Activated effector memory CD4-positive, alpha-beta T cell treated with Interleukin-2 at 50 U/mL for 16 hours (primary cell): ENCODE results near the gene PRR9.
"Not testable (repeated sequence)": the region's sequence is repeated elsewhere in the genome, so short reads cannot be mapped to it uniquely, and the experiment has no call there.

ENCODE experiments used
- DNase-seq: peaks from one replicate; pipeline ENCODE4 v3.0.0-alpha.2; 2020

PRR9 gene, protein sequence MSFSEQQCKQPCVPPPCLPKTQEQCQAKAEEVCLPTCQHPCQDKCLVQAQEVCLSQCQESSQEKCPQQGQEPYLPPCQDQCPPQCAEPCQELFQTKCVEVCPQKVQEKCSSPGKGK

GRCh38 chr1:153217212-153217611 is at the start of gene PRR9:
Gene PRR9 (plus strand): TSS chr1:153217584. CDS start chr1:153218145, 561 bp downstream.
- no peak for DNase-seq

DNA sequence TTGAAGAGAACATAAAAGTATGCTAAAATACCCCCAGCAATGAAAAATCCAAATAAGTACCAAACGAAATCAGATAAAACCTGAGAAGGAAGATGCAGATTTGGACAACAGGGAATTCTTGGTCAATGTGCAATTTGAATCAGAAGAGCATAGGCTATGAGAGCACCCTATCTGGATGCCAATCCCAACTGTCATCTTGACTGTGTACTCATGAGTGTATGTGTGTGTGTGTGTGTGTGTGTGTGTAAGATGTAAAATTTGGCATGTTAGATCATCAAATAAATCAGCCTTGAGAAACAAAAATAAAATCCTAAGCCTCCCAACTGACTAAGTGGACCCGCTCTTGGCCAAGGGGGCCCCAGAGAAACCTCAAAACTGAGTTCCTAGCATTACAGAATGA is 48.7 kb upstream of the PRR9 start:
- no peak for DNase-seq

DNA sequence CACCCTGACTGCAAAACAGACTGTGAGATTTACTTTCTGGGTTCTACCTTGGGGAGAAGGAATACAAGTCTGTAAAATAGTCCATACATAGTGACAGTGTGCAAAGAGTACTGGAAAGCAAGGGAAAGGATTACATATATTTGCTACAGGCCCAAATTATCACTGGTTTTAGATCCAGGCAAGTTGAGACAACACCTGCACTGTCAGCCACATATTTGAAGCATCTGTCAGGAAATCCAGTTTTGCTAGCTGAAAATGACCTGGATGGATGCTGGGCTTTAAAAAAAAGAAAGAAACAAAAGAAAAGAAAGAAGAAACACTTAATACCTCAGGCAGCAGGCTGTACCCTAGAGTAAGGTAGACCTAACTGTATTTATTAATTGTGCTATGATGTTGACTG is 42.8 kb upstream of the PRR9 start:
- DNase-seq = no peak

GRCh38 chr1:153178922-153179321 is 38.5 kb upstream of the PRR9 start:
- no peak for DNase-seq

GRCh38 chr1:153180556-153180955 is 36.8 kb upstream of the PRR9 start:
- DNase-seq = no peak

- not testable (repeated sequence) for DNase-seq
These were observed 29.1 kb upstream of the PRR9 start for GRCh38 chr1:153188301-153188700.

GRCh38 chr1:153190373-153190772 is 27.0 kb upstream of the PRR9 start:
- DNase-seq = no peak

DNA sequence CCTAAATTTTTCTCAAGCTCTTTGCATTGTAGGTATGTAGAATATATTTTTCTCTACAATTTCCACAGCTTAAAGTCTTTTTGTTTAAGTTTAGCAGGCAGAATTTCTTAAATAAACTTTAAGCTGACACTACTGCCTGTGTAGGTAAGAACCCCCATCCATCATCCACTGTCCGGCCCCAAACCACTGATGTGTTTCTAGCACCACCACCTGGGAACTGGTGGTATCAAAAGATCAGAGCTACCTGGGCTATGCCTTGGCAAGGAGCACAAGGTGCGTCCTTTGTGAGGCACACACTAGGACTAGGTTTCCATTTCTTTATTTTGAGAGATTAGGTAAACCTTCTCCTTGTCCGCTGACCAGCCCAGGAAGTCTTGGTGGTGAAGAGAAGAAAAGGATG is 24.7 kb upstream of the PRR9 start:
- no peak for DNase-seq

- no peak for DNase-seq
These were observed 22.9 kb upstream of the PRR9 start for GRCh38 chr1:153194331-153195050.

DNA sequence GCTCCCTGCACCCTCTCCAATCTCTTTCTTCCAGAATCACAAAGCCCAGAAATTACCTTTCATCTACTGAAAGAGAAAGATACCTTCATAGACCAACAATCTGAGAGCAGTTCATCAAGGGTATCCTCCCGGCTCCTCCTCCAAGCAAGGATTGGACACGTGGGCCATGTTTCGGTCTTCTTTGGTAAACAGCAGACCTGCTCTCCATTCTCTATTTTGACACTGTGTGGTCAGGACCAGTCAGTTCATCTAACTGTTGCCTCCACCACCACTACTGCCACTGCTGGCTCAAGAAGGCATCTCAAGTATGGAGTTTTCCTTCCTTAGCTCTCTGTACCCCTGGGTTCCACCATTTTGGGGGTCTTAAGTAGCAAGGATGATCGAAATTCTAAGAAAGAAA is 22.2 kb upstream of the PRR9 start:
- no peak for DNase-seq

DNA sequence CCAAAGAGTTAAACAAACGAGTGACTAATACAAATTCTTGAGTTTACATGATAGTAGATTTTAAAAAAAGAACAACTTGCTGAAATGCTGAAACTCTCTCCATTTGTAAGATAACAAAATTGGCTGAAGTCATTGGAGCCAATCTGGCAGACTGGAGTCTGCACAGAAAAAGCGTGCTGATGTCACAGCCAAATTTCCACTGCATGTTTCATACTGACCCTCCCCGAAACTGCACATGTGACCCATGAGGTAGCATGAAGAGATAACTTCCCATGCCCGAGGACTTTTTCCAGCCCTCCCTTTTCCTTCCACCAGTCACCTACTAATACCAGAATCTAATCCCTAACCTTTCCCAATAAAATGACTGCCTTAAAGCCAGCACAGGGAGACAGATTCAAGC is 15.4 kb upstream of the PRR9 start:
- DNase-seq = no peak

DNA sequence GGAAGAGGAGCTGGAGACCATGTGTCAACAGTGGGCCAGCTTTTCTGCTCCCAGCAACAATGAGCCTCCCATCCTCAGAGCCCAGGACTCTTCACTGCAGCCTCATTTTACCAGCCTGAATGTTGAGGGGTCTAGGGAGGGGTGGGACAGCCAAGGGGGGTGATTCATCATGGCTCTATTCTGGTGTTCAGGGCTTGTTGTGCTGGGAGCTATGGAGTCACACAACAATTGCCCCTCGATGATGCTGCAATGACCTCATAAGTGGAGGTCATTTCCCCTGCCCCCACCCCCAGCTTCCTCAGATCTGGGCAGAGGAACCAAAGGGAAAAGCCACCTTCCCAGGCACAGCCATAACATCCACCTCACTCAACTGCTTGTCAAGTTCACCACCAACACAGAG is 14.3 kb upstream of the PRR9 start, which contains the start of gene LELP1:
LELP1 (plus strand) TSS at position 301 of the 400 bp plus-strand sequence. CDS start 1,278 bp downstream, outside the sequence.
- no peak for DNase-seq

GRCh38 chr1:153206631-153207030 is 10.8 kb upstream of the PRR9 start:
- DNase-seq = no peak

- DNase-seq = no peak
These were observed 7.2 kb upstream of the PRR9 start for GRCh38 chr1:153210206-153210605.

DNA sequence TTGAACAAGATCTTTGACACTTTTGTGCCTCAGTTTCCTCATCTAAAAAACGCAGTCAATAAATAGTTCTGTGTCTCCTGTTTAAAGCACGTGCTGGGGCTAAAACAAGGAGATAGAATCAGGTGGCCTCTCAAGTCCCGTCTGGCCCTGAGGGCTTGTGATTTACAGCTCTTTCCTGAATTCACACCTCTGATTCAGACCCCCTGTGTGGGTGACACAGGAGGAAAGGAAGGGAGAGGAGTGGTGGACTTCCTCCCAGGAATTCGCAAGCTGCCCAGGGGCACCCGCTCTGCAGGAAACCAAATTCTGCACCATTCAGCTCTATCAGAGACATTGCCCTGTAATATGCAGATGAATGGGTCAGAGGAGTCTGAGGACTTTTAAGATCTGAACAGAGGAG is 5.2 kb upstream of the PRR9 start:
- no peak for DNase-seq

GRCh38 chr1:153213519-153213918 is 3.9 kb upstream of the PRR9 start:
- no peak for DNase-seq

DNA sequence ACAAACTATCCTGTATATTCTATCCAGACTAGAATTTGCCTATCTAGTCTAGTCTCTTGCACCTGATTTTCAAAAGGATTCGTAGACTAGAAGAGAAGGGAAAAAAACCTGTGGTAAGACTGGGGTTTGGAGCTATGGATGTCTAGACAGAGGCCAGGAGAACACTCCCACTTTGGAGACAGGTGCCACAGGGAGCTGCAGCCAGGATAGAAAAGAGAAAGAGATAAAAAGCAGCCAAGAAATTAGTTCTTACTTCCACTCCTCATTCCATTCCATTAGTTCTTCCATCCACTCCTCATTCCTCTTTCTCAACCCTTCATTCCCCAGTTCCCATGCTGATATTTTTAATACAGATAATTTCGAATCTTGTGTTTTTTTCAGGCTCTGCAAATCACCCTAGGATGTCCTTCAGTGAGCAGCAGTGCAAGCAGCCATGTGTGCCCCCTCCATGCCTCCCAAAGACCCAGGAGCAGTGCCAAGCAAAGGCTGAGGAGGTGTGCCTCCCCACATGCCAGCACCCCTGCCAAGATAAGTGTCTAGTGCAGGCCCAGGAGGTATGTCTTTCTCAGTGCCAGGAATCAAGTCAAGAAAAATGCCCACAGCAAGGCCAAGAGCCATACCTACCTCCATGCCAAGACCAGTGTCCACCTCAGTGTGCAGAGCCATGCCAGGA is 496 bp downstream of the PRR9 start:
- DNase-seq = no peak

DNA sequence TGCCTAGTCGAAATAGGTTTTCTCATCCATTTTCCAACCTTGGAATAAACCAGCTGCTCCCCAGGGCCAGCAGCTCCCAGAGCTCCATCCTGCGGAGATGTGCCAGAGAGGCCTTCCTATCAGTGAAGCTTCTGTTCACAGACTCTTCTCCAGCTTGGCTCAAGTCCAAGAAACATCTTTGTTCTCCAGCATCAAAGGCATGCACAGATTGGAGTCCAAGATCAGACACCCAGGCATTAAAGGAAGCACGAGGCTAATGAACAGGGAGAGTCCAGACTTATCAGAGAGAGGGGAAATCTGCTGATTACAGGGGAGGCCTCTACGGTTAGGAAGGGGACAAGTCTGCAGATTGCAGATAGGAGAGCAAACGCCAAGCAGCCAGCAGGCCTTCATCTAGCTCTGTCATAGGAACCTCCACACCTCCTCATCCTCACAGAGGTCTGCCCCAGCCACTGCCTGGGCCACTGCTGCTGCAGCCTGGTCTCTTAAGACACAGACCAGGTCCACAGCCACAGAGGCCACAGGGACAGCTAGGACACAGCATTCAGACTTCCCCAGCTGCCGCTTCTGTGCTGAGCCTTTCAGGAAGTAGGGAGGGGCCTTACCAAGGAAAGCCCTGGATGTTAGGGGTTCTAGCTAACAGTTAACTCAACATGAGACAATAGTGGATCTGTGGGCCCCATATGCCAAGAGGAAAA is 3.4 kb downstream of the PRR9 start:
- DNase-seq = no peak

- peak; percentile 21 for DNase-seq
These were observed 5.9 kb downstream of the PRR9 start for GRCh38 chr1:153223040-153223891.

- no peak for DNase-seq
These were observed 10.4 kb downstream of the PRR9 start for GRCh38 chr1:153227810-153228209.

- DNase-seq = no peak
These were observed 11.1 kb downstream of the PRR9 start for GRCh38 chr1:153228491-153228890.

DNA sequence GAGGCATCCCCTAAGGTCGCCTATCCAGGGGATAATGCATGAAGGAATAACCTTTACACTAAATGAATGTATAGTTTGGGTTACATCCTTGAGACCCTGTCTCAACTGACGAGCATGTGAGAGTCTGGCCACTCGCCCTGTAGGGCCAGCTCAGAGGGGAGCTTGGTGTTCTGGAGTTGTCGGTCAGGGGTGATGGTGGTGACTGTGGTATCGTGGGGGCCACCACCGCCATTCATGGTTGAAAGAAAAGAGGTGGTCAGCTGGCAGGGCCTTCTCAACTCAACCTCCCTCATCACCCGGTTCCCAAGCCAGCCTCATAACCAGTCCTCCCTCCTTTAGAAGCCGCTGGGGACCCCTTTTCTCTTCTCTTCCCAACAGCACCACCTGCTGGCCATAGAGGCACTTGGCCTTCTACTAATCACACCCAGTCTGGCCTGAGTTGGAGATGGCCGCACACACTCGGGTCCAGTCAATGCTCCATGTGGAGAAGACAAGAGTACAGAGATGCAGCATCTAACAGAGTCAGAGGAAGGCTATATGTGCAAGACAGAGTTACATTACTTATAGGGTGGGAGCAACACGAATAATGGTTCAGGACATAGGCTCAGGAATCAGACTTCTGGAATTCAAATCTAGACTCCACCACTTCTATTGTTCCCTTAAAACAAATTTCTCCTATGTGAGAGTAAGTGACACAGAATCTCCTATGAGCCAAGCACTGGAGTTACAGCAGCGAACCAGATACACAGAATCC is 11.9 kb downstream of the PRR9 start:
- not testable (repeated sequence) for DNase-seq
